ENCODE data around the gene C8B.

Gene C8B

GRCh38 chr1:56970280-56970679 lies 4.5 kb upstream of the C8B start:
- DNase-seq, result no peak

GRCh38 chr1:56968878-56969495 lies 3.2 kb upstream of the C8B start:
- DNase-seq, result no peak

GRCh38 chr1:56967900-56968832 lies 2.4 kb upstream of the C8B start:
- DNase-seq, result no peak

- no peak for DNase-seq
These were observed 1.5 kb upstream of the C8B start for GRCh38 chr1:56967355-56967754.

GRCh38 chr1:56966698-56966999 lies 834 bp upstream of the C8B start:
- DNase-seq, result no peak

GRCh38 chr1:56965191-56965590 lies 624 bp downstream of the C8B start:
- DNase-seq, result no peak

GRCh38 chr1:56964349-56965017 lies 1.3 kb downstream of the C8B start:
- DNase-seq, result no peak

- DNase-seq, result no peak
These were observed 2.1 kb downstream of the C8B start for GRCh38 chr1:56963667-56964066.

- no peak for DNase-seq
These were observed 4.4 kb downstream of the C8B start for GRCh38 chr1:56961426-56961825.

GRCh38 chr1:56958526-56958925 lies 7.3 kb downstream of the C8B start:
- DNase-seq, result no peak

- no peak for DNase-seq
These were observed 7.9 kb downstream of the C8B start for GRCh38 chr1:56957931-56958330.

GRCh38 chr1:56954664-56955063 lies 11.2 kb downstream of the C8B start:
- DNase-seq, result no peak

GRCh38 chr1:56953386-56953785 lies 12.4 kb downstream of the C8B start:
- DNase-seq, result no peak

GRCh38 chr1:56952501-56952900 lies 13.3 kb downstream of the C8B start:
- no peak for DNase-seq

GRCh38 chr1:56948403-56949023 lies 17.3 kb downstream of the C8B start:
- no peak for DNase-seq

GRCh38 chr1:56940039-56940438 lies 25.8 kb downstream of the C8B start:
- no peak for DNase-seq

GRCh38 chr1:56939209-56939608 lies 26.6 kb downstream of the C8B start:
- no peak for DNase-seq

- DNase-seq, result no peak
These were observed 27.2 kb downstream of the C8B start for GRCh38 chr1:56938646-56939045.

GRCh38 chr1:56934430-56935060 lies 31.3 kb downstream of the C8B start:
- DNase-seq, result no peak

GRCh38 chr1:56933606-56934005 lies 32.2 kb downstream of the C8B start:
- DNase-seq, result no peak

- DNase-seq, result no peak
These were observed 32.7 kb downstream of the C8B start for GRCh38 chr1:56933161-56933560.

- DNase-seq, result no peak
These were observed 34.1 kb downstream of the C8B start for GRCh38 chr1:56931686-56932085.

- no peak for DNase-seq
These were observed 34.6 kb downstream of the C8B start for GRCh38 chr1:56931211-56931610.
